ENCODE measurements around the gene ATAD3C. TPM values are rescaled to one million over a fixed set of nuclear protein-coding genes. Genes with fewer than 3 reads are reported as not detected.

The ATAD3C gene
- total and polyA plus RNA-seq, 2 of the 8 experiments (the other 6 are each of a cell fraction or from before 2014, with no cell fraction given): 2.0 to 2.7 TPM

DNA sequence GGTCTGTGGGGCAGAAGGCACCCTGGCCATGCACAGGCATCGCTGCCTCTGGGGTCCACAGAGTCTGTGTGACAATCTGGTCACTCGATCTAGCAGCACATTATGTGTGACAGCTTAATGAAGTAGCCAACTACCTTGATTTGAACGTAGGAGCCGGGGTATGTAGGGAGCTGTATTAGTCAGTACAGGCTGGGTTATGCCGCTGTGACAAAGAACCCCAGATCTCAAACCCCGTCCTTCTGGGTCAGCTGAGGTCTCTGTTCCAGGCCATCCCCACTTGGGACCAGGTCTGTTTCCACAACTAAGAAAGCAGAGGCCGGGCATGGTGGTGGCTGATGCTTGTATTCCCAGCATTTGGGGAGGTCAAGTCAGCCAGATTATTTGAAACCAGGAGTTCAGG lies 13.8 kb downstream of the ATAD3C start:
- Histone ChIP-seq H3K23me2 (ENCODE audit: low read depth, low read length) (no peaks in the 10 kb centered on the region), H3K56ac (replicated peaks; ENCODE audit: insufficient read length, low read depth, low read length) (no peak overlapping the region), H4K20me1 (replicated peaks in 1 of 2; ENCODE audit: control insufficient read depth in 1 of 2, insufficient read depth in 2 of 2, low read length in 2 of 2) (no peaks in the 10 kb centered on the region), H4K91ac (replicated peaks; ENCODE audit: insufficient read length, low read length) (no peak overlapping the region), H3K36me3 (ENCODE audit: control insufficient read depth in 2 of 4, insufficient read depth in 4 of 4, low read length in 3 of 4) (no peaks in the 10 kb centered on the region), H2AK5ac (ENCODE audit: low read depth, low read length) (no peak overlapping the region), H4K5ac (ENCODE audit: insufficient read length, low read depth, low read length) (no peak overlapping the region), H3K4me2 (ENCODE audit: insufficient read depth in 1 of 2, low read depth in 2 of 2, low read length in 2 of 2) (no peak overlapping the region), H2BK20ac (ENCODE audit: low read length) (no peak overlapping the region), H3K4me1 (replicated peaks in 1 of 4; ENCODE audit: control insufficient read depth in 3 of 4, insufficient read depth in 4 of 4, low read length in 3 of 4) (no peaks in the 10 kb centered on the region), H3K27me3 (replicated peaks in 1 of 4; ENCODE audit: control insufficient read depth in 3 of 4, extremely low read depth in 1 of 4, insufficient read depth in 3 of 4, low read length in 3 of 4) (no peaks in the 10 kb centered on the region), H3K9ac (replicated peaks in 1 of 4; ENCODE audit: extremely low read depth in 1 of 4, low read depth in 3 of 4, low read length in 3 of 4) (no peak overlapping the region), H2BK15ac (ENCODE audit: low read length) (no peak overlapping the region), H3K4me3 (ENCODE audit: extremely low read depth in 1 of 4, insufficient read depth in 2 of 4, low read depth in 3 of 4, low read length in 4 of 4) (no peak overlapping the region), H3K18ac (ENCODE audit: extremely low read depth, low read length) (no peak overlapping the region), H3K14ac (ENCODE audit: insufficient read length) (no peak overlapping the region), H2BK120ac (replicated peaks; ENCODE audit: low read depth, low read length) (no peak overlapping the region), H2BK5ac (ENCODE audit: low read depth, low read length) (no peak overlapping the region), H2BK12ac (ENCODE audit: low read depth, low read length) (no peak overlapping the region), H3K79me2 (ENCODE audit: control insufficient read depth in 1 of 2, insufficient read depth in 2 of 2, low read length in 2 of 2) (no peaks in the 10 kb centered on the region), H3K27ac (ENCODE audit: low read depth, low read length) (no peak overlapping the region), H3K23ac (ENCODE audit: insufficient read length) (no peak overlapping the region), H4K8ac (ENCODE audit: extremely low read depth, insufficient read depth, low read length) (no peak overlapping the region), H2AFZ (ENCODE audit: low read length) (no peak overlapping the region), H3K4ac (replicated peaks; ENCODE audit: insufficient read length, low read depth, low read length) (no peak overlapping the region), H3K79me1 (ENCODE audit: low read depth, low read length) (no peaks in the 10 kb centered on the region), H3K9me3 (ENCODE audit: insufficient read depth in 2 of 2, low read depth in 1 of 2, low read length in 1 of 2) (no peaks in the 10 kb centered on the region)
- WGBS, 2 experiments (ENCODE audit: extremely low coverage in 1 of 2, insufficient coverage in 1 of 2, insufficient read length in 1 of 2, insufficient replicate concordance in 2 of 2, low coverage in 1 of 2, low lambda C conversion rate in 2 of 2, missing lambda C conversion rate in 1 of 2): 91% methylated on average over 7 of the region's 7 CpGs; no CpG with 5 or more reads in 1 of the 2 experiments
- ChIA-PET POLR2A (ENCODE audit: partially characterized antibody) (interaction anchor here (0.8 to 3.8 kb wide), 4 partner anchors 22 to 79 kb away, joined by 3 to 10 read pairs (median 4); partner anchors contain the start of gene MRPL20), CTCF (ENCODE audit: partially characterized antibody) (interaction anchor here (1.2 to 2.0 kb wide), 2 partner anchors 61 to 163 kb away, joined by 3 to 7 read pairs; no protein-coding TSS in a partner anchor)
- TF ChIP-seq RNF2 (IDR thresholded peaks at IDR 0.05; ENCODE audit: borderline replicate concordance, low read depth, low read length, missing control alignments, poor library complexity, severe bottlenecking) (no peak), PHF8 (conservative IDR thresholded peaks at IDR 0.05; ENCODE audit: low read depth, low read length) (no peak), MAFK (IDR thresholded peaks at IDR 0.05; ENCODE audit: low read depth, low read length) (no peak), FOSL1 (IDR thresholded peaks at IDR 0.05; ENCODE audit: insufficient read depth, low read depth, low read length) (no peak), JUN (IDR thresholded peaks at IDR 0.05; ENCODE audit: low read depth, low read length) (no peak), SUZ12 (IDR thresholded peaks at IDR 0.05; ENCODE audit: low read length) (no peak), BRCA1 (IDR thresholded peaks at IDR 0.05; ENCODE audit: low read depth, low read length) (no peak), RBBP5 (IDR thresholded peaks at IDR 0.05; ENCODE audit: borderline replicate concordance, low read depth, low read length) (no peak)
- FAIRE-seq (no peak), DNase-seq (ENCODE audit: low read depth in 1 of 2, low spot score in 2 of 2) (no peak)

Data from H1 (cell line).